Measurements from ENCODE around the gene WDSUB1.

DNA sequence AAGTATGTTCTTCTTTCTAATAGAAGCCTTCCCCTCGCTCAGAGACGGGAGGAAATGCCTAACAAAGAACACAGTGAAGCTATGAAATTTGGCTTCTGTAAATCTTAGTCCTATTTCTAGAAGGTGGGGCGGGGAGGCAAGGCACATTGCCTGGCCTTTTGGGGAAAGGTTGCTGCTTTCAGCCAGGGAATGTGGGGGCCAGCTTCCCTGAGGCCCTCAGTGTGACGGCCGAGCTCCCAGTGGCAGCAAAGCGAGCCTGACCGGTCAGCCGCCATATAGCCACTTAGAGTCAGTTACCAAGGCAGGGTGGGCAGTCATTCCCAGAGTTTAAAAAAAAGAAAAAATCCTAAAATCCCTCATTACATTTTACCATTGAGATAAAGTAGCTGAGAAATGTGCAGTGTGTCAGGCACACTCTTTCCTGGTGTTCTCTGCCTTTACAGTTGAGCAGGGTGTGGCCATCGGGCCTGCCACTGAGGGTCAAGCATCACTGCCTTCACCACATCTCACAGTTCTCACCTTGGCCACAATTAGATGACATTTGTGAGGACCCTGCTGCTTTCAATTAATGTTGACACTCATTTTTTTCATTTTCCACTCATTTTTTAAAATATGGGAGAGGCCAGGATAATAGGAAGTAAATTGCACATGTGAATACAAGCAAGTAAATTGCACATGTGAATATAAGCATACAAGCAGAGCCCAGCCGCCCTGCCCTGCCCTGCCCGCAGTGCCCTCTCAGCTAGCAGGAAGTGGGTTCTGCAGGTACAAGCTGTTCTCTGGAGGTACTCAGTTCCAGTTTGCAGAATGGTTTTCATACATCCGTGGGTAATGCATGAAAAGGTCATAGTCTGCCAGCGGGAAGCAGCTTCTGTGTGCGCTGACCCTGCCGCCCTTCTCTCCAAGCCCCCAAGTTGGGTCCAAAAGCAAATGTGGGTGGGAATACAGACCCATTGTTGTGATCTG, 76.9 kb downstream of the WDSUB1 start:
- TF ChIP-seq, protein P1, sequence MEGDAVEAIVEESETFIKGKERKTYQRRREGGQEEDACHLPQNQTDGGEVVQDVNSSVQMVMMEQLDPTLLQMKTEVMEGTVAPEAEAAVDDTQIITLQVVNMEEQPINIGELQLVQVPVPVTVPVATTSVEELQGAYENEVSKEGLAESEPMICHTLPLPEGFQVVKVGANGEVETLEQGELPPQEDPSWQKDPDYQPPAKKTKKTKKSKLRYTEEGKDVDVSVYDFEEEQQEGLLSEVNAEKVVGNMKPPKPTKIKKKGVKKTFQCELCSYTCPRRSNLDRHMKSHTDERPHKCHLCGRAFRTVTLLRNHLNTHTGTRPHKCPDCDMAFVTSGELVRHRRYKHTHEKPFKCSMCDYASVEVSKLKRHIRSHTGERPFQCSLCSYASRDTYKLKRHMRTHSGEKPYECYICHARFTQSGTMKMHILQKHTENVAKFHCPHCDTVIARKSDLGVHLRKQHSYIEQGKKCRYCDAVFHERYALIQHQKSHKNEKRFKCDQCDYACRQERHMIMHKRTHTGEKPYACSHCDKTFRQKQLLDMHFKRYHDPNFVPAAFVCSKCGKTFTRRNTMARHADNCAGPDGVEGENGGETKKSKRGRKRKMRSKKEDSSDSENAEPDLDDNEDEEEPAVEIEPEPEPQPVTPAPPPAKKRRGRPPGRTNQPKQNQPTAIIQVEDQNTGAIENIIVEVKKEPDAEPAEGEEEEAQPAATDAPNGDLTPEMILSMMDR (IDR thresholded peaks at IDR 0.05): no peak
- no peak for TF ChIP-seq JUND (IDR thresholded peaks at IDR 0.05)
